HG03280 (cell line): ENCODE results near the gene SSH2.
"Not testable (repeated sequence)": the region's sequence is repeated elsewhere in the genome, so short reads cannot be mapped to it uniquely, and the experiment has no call there.

Experiments used
- ATAC-seq: cut with Tn5 transposase; IDR thresholded peaks from one replicate; pipeline ENCODE4 v1.9.1; 2021; ENCODE audit warnings: mild to moderate bottlenecking, moderate library complexity; ENCODE audit not compliant: unreplicated experiment

The SSH2 gene

GRCh38 chr17:29881256-29881655, 48.8 kb downstream of the SSH2 start:
- ATAC-seq, result no peak

- no peak for ATAC-seq
Observed at GRCh38 chr17:29880031-29880430, 50.0 kb downstream of the SSH2 start.

GRCh38 chr17:29874931-29875596, 55.0 kb downstream of the SSH2 start:
- no peak for ATAC-seq

- not testable (repeated sequence) for ATAC-seq
Observed at GRCh38 chr17:29874358-29874757, 55.7 kb downstream of the SSH2 start.

GRCh38 chr17:29873476-29873875, 56.6 kb downstream of the SSH2 start:
- ATAC-seq, result no peak

GRCh38 chr17:29870836-29871465, 59.1 kb downstream of the SSH2 start:
- no peak for ATAC-seq

GRCh38 chr17:29867643-29868181, 62.3 kb downstream of the SSH2 start:
- ATAC-seq, result no peak

- ATAC-seq, result no peak
Observed at GRCh38 chr17:29866746-29867404, 63.2 kb downstream of the SSH2 start.

GRCh38 chr17:29864615-29865014, 65.4 kb downstream of the SSH2 start:
- no peak for ATAC-seq

GRCh38 chr17:29864123-29864522, 65.9 kb downstream of the SSH2 start:
- ATAC-seq, result not testable (repeated sequence)

- no peak for ATAC-seq
Observed at GRCh38 chr17:29862951-29863350, 67.1 kb downstream of the SSH2 start.

GRCh38 chr17:29862127-29862526, 67.9 kb downstream of the SSH2 start:
- ATAC-seq, result no peak

GRCh38 chr17:29859445-29859844, 70.6 kb downstream of the SSH2 start:
- ATAC-seq, result not testable (repeated sequence)

- no peak for ATAC-seq
Observed at GRCh38 chr17:29857823-29858222, 72.2 kb downstream of the SSH2 start.

GRCh38 chr17:29857105-29857504, 72.9 kb downstream of the SSH2 start:
- ATAC-seq, result not testable (repeated sequence)

- ATAC-seq, result no peak
Observed at GRCh38 chr17:29855686-29856085, 74.3 kb downstream of the SSH2 start.

- ATAC-seq, result no peak
Observed at GRCh38 chr17:29848737-29849136, 81.3 kb downstream of the SSH2 start.

GRCh38 chr17:29847527-29848400, 82.3 kb downstream of the SSH2 start:
- no peak for ATAC-seq

- ATAC-seq, result no peak
Observed at GRCh38 chr17:29847118-29847517, 82.9 kb downstream of the SSH2 start.

GRCh38 chr17:29846298-29846697, 83.7 kb downstream of the SSH2 start:
- ATAC-seq, result no peak
